PC-3 (cell line): ENCODE measurements around the gene CBARP.

ENCODE experiments used
- EZH2 ChIP-seq: fragments of 300-600 bp; sonication (generic); IDR thresholded peaks from one replicate; pipeline ENCODE4 v1.6.1; 2017; ENCODE audit warnings: antibody characterized with exemption, mild to moderate bottlenecking, low read length; ENCODE audit not compliant: unreplicated experiment
- EZH2phosphoT487 ChIP-seq: fragments of 300-600 bp; sonication (generic); IDR thresholded peaks from 2 replicates; pipeline ENCODE4 v1.6.1; 2018; ENCODE audit warnings: mild to moderate bottlenecking, antibody characterized with exemption, low read length, borderline replicate concordance
- TF ChIP-seq, protein P1 (sequence below): fragments of 300-600 bp; sonication (generic); conservative IDR thresholded peaks from 2 replicates; pipeline ENCODE4 v1.5.1; 2017; ENCODE audit warnings: antibody characterized with exemption, low read depth, mild to moderate bottlenecking, low read length

GRCh38 chr19:1262623-1263123 is 24.9 kb upstream of the CBARP start:
- TF ChIP-seq, protein P1, sequence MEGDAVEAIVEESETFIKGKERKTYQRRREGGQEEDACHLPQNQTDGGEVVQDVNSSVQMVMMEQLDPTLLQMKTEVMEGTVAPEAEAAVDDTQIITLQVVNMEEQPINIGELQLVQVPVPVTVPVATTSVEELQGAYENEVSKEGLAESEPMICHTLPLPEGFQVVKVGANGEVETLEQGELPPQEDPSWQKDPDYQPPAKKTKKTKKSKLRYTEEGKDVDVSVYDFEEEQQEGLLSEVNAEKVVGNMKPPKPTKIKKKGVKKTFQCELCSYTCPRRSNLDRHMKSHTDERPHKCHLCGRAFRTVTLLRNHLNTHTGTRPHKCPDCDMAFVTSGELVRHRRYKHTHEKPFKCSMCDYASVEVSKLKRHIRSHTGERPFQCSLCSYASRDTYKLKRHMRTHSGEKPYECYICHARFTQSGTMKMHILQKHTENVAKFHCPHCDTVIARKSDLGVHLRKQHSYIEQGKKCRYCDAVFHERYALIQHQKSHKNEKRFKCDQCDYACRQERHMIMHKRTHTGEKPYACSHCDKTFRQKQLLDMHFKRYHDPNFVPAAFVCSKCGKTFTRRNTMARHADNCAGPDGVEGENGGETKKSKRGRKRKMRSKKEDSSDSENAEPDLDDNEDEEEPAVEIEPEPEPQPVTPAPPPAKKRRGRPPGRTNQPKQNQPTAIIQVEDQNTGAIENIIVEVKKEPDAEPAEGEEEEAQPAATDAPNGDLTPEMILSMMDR: no peak
- TF ChIP-seq EZH2: no peak
- no peak for TF ChIP-seq EZH2phosphoT487
